ENCODE data around the gene MLXIP. TPM values are rescaled to one million over a fixed set of nuclear protein-coding genes. Genes with fewer than 3 reads are reported as not detected.

MLXIP gene
- total and polyA plus RNA-seq, 9 of the 15 experiments (the other 6 are each of a cell fraction or from before 2014, with no cell fraction given) = 2.2 to 66.3 (median 18.1) TPM

GRCh38 chr12:122090759-122091515, 12.4 kb downstream of the MLXIP start:
- Histone ChIP-seq H3K27me3 (ENCODE audit: control insufficient read depth in 2 of 2, insufficient read depth in 2 of 2, low read length in 2 of 2) (no peaks in the 10 kb centered on the region), H3K4me2 (ENCODE audit: insufficient read depth, low read length) (no peak overlapping the region), H2AFZ (ENCODE audit: low read depth, low read length) (no peak overlapping the region), H4K20me1 (replicated peaks; ENCODE audit: control insufficient read depth, insufficient read depth, low read length) (peaks cover 8% of the 10 kb centered on the region; the same call in 1 of the 2 replicates), H3K4me3 (no peak overlapping the region), H3K27ac (ENCODE audit: extremely low read depth, low read depth, low read length) (peak overlapping the region; percentile 28; the same call in 1 of the 3 replicates), H3K9ac (ENCODE audit: insufficient read depth in 1 of 2, low read depth in 2 of 2, low read length in 2 of 2) (no peak overlapping the region), H3K9me3 (replicated peaks; ENCODE audit: control insufficient read depth, insufficient read depth, low read depth, low read length) (no peaks in the 10 kb centered on the region), H3K9me1 (ENCODE audit: control insufficient read depth, insufficient read depth, low read length) (peaks cover 18% of the 10 kb centered on the region), H3K79me2 (ENCODE audit: control insufficient read depth, insufficient read depth, low read length) (peaks cover 99% of the 10 kb centered on the region), H3K4me1 (replicated peaks in 1 of 2; ENCODE audit: control insufficient read depth in 2 of 2, insufficient read depth in 2 of 2, low read length in 2 of 2) (peaks cover 47 to 78% of the 10 kb centered on the region in 2 experiments; a peak in 4 of 5 replicates), H3K36me3 (ENCODE audit: control insufficient read depth, insufficient read depth, low read length) (peaks cover 88% of the 10 kb centered on the region)
- DNase-seq (ENCODE audit: extremely low read depth in 1 of 4, low spot score in 3 of 4) (no peak), ATAC-seq (no peak), FAIRE-seq (no peak)
- in situ Hi-C loops (cut with MboI) (no loop called here), intact Hi-C loops (cut with micrococcal nuclease) (no loop called here)
- BruUV-seq (replicated peaks) = no TSS peak
- ChIA-PET CTCF (ENCODE audit: low intra/inter-chr PET ratio) (no interaction called here), POLR2A (interaction anchor here (0.6 to 6.8 kb wide), 3 partner anchors 11 to 338 kb away, joined by 3 to 68 read pairs (median 3); partner anchors contain the start of gene MLXIP)
- 74% methylated on average over 7 of the region's 7 CpGs for whole genome bisulfite sequencing (ENCODE audit: insufficient coverage, low coverage, missing lambda C conversion rate)
- TF ChIP-seq ZNF232 (CRISPR knock-in tag; IDR thresholded peaks at IDR 0.05) (no peak), ZKSCAN8 (CRISPR knock-in tag; IDR thresholded peaks at IDR 0.05) (no peak), MEF2D (tag; conservative IDR thresholded peaks at IDR 0.05; ENCODE audit: low read depth) (0 out of 2 replicates have a peak, but pooled peaks have one; percentile 51), JUND (IDR thresholded peaks at IDR 0.05; ENCODE audit: borderline replicate concordance, low read depth, low read length) (no peak), JUND (tag; IDR thresholded peaks at IDR 0.05; ENCODE audit: borderline replicate concordance, low read depth, low read length) (no peak), CEBPG (CRISPR knock-in tag; IDR thresholded peaks at IDR 0.05) (peak; percentile 37; the same call in 1 of the 2 replicates), CEBPG (tag; conservative IDR thresholded peaks at IDR 0.05 in 1 of 2, IDR thresholded peaks at IDR 0.05 in 1 of 2) (0 out of 4 replicates have a peak, but pooled peaks of 1 of the 2 experiments have one; percentile 29), ZFX (CRISPR knock-in tag; IDR thresholded peaks at IDR 0.05) (0 out of 2 replicates have a peak, but pooled peaks have one; percentile 25), ZNF766 (CRISPR knock-in tag; conservative IDR thresholded peaks at IDR 0.05) (0 out of 2 replicates have a peak, but pooled peaks have one; percentile 25)

Data from K562 (cell line).